Measurements from ENCODE around the gene PSG5.
A peak's percentile ranks its signal among the peaks of the same experiment; 100 is the strongest.
"Not testable (repeated sequence)": the region's sequence is repeated elsewhere in the genome, so short reads cannot be mapped to it uniquely, and the experiment has no call there.

PSG5 gene

DNA sequence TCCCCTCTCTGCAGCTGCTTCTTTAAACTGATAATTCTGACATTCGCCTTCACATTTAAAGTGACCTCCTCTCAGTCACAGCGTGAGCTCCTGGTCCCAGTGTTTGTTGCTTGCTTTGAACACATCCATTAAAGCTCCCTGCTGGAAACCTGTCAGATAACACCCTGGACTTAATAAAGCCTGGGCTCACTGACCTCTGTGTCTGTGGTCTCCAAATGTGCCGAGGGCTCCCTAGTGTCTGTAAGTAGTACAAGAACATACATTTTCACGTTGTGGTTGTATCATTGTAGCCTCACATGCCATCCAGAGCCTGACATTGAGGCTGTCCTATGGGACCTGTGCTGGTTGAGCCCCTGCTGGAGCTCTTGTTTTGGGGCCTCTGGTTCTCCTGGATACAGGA lies 21.7 kb upstream of the PSG5 start:
- no peaks in the 10 kb centered on the region for H3K9me3 ChIP-seq
- no peak overlapping the region for H3K27ac ChIP-seq
- H3K36me3 ChIP-seq: no peaks in the 10 kb centered on the region
- TF ChIP-seq, protein P1, sequence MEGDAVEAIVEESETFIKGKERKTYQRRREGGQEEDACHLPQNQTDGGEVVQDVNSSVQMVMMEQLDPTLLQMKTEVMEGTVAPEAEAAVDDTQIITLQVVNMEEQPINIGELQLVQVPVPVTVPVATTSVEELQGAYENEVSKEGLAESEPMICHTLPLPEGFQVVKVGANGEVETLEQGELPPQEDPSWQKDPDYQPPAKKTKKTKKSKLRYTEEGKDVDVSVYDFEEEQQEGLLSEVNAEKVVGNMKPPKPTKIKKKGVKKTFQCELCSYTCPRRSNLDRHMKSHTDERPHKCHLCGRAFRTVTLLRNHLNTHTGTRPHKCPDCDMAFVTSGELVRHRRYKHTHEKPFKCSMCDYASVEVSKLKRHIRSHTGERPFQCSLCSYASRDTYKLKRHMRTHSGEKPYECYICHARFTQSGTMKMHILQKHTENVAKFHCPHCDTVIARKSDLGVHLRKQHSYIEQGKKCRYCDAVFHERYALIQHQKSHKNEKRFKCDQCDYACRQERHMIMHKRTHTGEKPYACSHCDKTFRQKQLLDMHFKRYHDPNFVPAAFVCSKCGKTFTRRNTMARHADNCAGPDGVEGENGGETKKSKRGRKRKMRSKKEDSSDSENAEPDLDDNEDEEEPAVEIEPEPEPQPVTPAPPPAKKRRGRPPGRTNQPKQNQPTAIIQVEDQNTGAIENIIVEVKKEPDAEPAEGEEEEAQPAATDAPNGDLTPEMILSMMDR (IDR thresholded peaks at IDR 0.05): no peak
- no peak for DNase-seq
- intact Hi-C loops (cut with DNase I; ENCODE audit: low total_unique reads): no loop called here
- H3K4me1 ChIP-seq: no peaks in the 10 kb centered on the region
- H3K4me3 ChIP-seq: no peak overlapping the region
- no peaks in the 10 kb centered on the region for H3K27me3 ChIP-seq

DNA sequence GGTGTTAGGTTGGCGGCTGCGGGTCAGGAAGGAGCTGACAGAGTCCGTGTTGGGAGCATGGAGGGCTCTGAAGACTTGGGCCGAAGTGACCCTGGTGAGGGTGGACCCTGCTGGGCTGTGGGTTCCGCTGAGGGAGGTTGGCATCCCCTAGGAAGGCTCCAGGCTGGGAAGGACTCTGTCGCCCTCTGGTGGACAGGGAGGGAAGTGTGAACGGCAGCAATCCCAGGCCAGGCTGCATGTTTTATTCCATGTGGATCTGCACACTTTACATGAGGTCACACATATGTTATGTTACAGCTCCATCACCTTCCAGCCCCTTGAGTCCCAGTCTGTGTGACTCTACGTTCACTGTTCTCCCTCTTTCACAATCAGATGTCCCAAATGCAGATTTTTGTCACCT lies 20.8 kb upstream of the PSG5 start:
- H3K9me3 ChIP-seq; H3K27ac ChIP-seq; H3K36me3 ChIP-seq; H3K27me3 ChIP-seq; H3K4me1 ChIP-seq; H3K4me3 ChIP-seq; intact Hi-C loops (cut with DNase I; ENCODE audit: low total_unique reads); DNase-seq: not testable (repeated sequence)
- TF ChIP-seq, protein P1 (IDR thresholded peaks at IDR 0.05): peak in 1 of 2 experiments; percentile 14

DNA sequence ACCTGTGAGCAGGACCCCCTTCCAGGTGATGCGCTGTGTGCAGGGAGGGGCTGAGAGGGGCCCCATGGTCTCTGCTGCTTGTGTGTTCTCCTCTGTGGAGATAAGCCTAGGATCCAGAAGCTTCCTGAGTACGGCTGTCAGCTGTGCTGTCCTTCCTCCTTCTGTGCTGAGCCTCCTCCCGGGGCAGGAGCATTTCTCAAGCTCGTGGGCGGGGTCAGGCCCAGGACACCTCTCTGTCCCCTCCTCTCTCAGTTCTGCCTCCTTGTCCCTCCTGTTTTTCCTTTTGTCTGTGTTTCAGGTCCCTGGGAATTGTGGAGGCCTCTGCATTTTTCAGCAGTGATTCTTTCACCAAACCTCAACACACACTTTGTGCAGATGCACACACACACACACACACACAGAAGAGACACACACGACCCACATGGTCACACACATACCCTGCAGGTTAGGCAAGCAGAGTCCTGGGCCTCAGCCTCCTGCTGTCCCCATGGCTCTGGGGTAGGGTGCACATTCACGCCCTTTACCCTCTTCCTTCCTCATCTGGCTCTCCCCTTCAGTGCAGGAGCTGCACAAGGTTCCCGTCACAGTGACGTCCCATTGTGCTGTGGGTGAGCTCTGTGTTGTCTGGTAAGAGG lies 19.3 kb upstream of the PSG5 start, which contains the start of gene PSG4:
Gene PSG4, minus strand, starts transcription at position 168 of the 635 bp plus-strand sequence. Its CDS starts 102 bp downstream, at position 66.
- H3K4me3 ChIP-seq; H3K27me3 ChIP-seq; H3K9me3 ChIP-seq; H3K4me1 ChIP-seq; H3K36me3 ChIP-seq; H3K27ac ChIP-seq; DNase-seq; intact Hi-C loops (cut with DNase I; ENCODE audit: low total_unique reads): not testable (repeated sequence)

DNA sequence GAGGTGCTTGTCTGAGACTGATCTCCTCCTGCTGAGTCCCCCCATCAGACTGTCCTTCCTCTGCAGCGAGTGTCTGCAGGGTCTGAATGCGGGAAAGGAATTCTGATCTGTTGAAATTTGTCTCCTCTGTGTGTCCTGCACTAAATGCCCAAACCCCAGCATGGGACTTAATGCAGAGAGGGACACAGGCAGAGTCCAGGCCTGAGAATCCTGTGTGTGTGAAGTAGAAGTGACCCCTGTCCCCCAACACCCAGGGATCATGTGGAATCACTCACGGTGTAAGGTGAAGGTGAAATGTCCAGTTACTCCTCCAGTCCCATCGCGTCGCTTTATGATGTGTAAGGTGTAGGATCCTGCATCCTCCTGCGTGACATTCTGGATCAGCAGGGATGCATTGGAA lies 17.3 kb upstream of the PSG5 start:
- intact Hi-C loops (cut with DNase I; ENCODE audit: low total_unique reads); H3K27me3 ChIP-seq; H3K4me3 ChIP-seq; H3K9me3 ChIP-seq; DNase-seq; H3K36me3 ChIP-seq; H3K27ac ChIP-seq; H3K4me1 ChIP-seq: not testable (repeated sequence)

DNA sequence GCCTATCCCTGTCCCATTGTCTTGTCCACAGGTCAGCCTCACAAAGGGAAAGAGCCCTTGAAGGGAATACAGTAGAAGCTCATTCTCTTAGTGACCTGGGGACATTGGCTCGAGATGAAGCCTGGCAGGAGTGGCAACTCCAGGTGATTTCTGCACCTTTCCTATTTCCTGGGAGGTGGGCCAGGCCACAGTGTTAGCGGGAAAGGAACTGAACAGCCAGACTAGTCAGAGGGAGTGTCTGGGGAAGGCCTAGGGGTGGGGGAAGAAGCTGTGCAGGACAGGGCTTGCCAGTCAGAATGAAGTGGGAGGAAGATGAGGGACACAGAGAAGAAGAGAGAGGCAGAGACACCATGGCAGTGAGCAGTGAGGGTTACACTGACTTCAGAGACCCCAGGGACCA lies 15.6 kb upstream of the PSG5 start:
- H3K27ac ChIP-seq; intact Hi-C loops (cut with DNase I; ENCODE audit: low total_unique reads); H3K4me3 ChIP-seq; DNase-seq; H3K36me3 ChIP-seq; H3K4me1 ChIP-seq; H3K27me3 ChIP-seq; H3K9me3 ChIP-seq: not testable (repeated sequence)

DNA sequence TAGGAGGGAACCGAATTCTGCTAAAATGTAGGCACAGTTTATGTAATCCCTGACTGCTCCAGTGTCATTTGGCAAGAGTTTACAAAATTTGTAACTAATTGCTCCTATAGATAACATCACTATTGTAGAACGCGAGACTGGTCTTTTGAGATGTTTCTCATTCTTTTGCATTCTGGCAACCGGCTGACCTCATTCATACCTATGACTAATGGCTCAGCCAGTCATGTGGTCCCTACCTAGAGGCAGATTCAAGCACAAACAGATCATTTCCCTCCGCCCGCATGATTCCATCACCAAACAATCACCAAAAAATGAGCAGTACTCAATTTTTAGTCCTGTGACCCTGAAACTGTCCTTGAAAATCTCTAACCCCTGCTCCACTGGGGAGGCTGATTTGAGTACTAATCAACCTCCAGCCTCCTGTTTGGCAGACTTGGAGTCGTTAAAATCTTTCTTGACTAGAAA lies 15.0 kb upstream of the PSG5 start:
- H3K4me3 ChIP-seq; H3K36me3 ChIP-seq; intact Hi-C loops (cut with DNase I; ENCODE audit: low total_unique reads); H3K4me1 ChIP-seq; H3K27ac ChIP-seq; DNase-seq; H3K27me3 ChIP-seq; H3K9me3 ChIP-seq: not testable (repeated sequence)

DNA sequence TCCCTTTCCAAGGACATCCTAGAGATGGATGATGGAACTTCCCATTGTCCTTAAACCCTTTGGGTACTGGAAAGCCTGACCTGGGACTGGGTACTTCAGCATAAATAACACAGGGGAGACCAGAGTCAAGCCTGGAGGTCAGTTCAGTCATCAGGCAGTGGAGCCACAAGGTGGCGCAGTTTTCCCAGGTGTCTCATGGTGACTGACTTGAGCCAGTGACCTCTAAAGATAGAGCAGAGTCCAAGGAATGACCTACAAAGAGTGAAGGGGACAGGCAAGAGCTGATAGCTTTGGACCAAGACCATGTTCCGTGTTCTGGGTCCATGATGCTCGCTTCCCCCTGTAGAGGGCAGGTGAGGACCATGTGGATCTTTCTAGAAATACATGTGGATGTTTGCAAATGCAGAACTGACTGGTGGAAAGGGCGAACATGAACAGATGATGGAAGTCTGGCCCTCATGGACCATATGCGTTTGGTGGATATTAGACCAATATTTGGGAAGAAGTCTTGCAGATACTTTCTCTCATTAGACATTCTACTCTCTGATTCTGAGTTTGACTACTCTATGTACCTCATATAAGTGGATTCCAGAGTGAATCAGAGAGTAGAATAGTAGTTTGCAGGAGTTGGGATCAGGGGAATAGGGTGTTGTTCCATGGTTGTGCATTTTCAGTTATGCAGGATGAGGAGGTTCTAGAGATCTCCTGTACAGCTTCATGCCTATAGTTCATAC lies 12.5 kb upstream of the PSG5 start:
- H3K4me3 ChIP-seq: not testable (repeated sequence)

DNA sequence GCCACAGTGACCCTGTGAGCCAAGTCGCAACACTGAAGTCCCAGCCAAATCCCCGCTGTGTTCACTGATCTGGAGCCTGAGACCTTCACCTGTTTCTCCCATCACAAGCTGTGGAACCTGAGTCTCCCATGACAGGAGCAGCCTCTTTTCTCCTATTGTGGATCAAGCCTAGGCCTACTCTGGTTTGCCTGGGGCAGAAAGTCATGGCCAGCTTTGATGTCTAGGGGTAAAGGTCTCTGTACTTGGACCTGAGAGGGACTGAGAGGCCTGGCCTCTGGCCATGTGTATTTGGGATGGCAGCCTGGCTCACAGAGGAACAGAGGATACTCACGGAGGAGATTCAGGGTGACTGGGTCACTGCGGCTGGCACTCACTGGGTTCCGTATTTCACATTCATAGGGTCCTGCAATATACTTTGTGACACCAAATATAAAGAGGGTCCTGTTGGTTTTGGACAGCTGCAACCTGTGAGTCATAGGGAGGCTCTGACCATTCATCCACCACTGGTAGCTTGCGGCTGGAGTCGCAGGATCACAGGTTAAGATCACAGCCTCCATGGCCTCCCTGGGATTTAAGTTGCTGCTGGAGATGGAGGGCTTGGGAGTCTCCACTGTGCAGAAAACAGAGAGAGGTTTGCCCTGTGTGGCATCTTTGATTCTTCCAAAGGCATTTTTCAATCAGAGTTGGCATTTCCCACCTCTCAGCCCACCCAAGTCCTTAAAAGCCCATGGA lies 11.5 kb upstream of the PSG5 start:
- DNase-seq; intact Hi-C loops (cut with DNase I; ENCODE audit: low total_unique reads); H3K27ac ChIP-seq; H3K4me1 ChIP-seq; H3K9me3 ChIP-seq; H3K4me3 ChIP-seq; H3K36me3 ChIP-seq; H3K27me3 ChIP-seq: not testable (repeated sequence)

More for the DNA sequence above, 12.5 kb upstream of the PSG5 start:
- H3K27ac ChIP-seq; H3K36me3 ChIP-seq; H3K27me3 ChIP-seq; H3K4me1 ChIP-seq; intact Hi-C loops (cut with DNase I; ENCODE audit: low total_unique reads); H3K9me3 ChIP-seq; DNase-seq: not testable (repeated sequence)

DNA sequence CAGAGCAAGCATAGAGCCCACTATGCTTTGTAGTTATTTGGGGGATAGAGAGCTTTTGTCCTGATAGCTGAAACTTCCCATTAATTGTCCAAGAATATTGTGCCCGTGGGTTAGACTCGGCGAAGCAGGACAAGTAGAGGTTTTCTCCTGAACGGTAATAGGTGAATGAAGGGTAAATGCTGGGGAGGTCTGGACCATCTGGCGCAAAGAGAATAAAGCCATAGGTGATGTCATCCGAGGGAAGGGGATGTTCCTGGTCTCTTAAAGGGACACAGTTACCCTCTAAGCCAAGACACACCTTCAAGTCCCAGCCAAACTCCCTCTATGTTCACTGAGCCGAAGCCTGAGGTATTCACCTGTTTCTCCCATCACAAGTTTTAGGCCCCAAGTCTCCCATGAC lies 8.1 kb upstream of the PSG5 start:
- H3K4me1 ChIP-seq; H3K9me3 ChIP-seq; DNase-seq; H3K4me3 ChIP-seq; H3K36me3 ChIP-seq; H3K27me3 ChIP-seq; intact Hi-C loops (cut with DNase I; ENCODE audit: low total_unique reads); H3K27ac ChIP-seq: not testable (repeated sequence)

DNA sequence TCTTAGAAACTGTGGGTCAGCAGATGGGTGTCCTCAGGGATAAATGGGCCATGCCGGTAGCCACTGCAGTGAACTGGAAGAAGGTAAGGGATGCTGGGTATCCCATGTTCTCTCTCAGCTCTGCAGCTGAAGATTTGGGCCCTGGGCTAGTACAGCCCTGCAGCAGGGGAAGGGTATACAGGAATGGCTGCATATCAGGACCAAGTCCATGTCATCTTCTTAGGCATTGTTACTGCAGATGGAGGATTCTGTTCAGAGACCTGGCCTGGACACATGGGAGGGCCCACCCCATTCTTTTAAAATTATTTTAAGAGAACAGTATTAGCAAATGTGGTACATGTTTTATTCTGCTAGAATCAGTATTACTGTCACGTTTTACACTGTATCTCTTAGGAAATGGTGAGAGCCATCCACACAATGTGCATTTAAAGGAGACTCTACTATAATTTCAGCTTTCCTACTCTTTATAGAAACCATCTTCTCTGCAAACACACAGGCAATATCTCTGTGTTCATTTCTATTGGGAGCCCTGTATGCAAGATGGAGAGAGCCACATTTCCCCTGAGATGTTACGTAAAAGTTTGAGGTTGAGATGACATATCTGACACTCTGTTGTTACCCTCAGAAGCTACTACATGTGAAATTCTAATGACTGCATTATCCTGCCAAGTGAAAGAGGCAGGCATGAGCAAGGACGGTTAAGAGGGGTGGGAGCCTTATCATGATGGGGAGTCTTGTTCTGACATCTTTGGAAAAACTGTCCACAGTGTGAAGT lies 6.2 kb upstream of the PSG5 start:
- H3K9me3 ChIP-seq; H3K4me1 ChIP-seq; H3K27me3 ChIP-seq; DNase-seq; H3K36me3 ChIP-seq; H3K4me3 ChIP-seq; H3K27ac ChIP-seq; intact Hi-C loops (cut with DNase I; ENCODE audit: low total_unique reads): not testable (repeated sequence)

DNA sequence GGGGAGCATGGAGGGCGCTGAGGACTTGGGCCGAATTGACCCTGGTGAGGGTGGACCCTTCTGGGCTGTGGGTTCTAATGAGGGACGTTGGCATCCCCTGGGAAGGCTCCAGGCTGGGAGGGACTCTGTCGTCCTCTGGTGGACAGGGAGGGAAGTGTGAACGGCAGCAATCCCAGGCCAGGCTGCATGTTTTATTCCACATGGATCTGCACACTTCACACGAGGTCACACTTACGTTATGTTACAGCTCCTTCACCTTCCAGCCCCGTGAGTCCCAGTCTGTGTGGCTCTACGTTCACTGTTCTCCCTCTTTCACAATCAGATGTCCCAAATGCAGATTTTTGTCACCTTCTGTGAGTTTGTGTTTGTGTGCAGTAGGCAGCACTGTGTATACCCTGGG lies 1.8 kb upstream of the PSG5 start:
- intact Hi-C loops (cut with DNase I; ENCODE audit: low total_unique reads); H3K36me3 ChIP-seq; DNase-seq; H3K9me3 ChIP-seq; H3K4me3 ChIP-seq; H3K27me3 ChIP-seq; H3K4me1 ChIP-seq; H3K27ac ChIP-seq: not testable (repeated sequence)

Data from tibial artery (tissue), 4 donors.